ENCODE measurements around the gene CLDN18. TPM values are rescaled to one million over a fixed set of nuclear protein-coding genes. Genes with fewer than 3 reads are reported as not detected.

CLDN18 gene
- total and polyA plus RNA-seq, 2 of the 8 experiments (the other 6 are each of a cell fraction or from before 2014, with no cell fraction given) = not detected

- CTCF ChIA-PET (ENCODE audit: partially characterized antibody) = interaction anchor here (0.9 kb wide), 1 partner anchor 61 kb away, joined by 3 read pairs; no protein-coding TSS in a partner anchor
These were observed 21.6 kb downstream of the CLDN18 start for GRCh38 chr3:138031536-138031935.

More at GRCh38 chr3:138031536-138031935, 21.6 kb downstream of the CLDN18 start:
- POLR2A ChIA-PET (ENCODE audit: partially characterized antibody) = no interaction called here
- Histone ChIP-seq H2BK12ac (ENCODE audit: low read depth, low read length) (no peak overlapping the region), H3K79me1 (ENCODE audit: low read depth, low read length) (no peaks in the 10 kb centered on the region), H3K4ac (replicated peaks; ENCODE audit: insufficient read length, low read depth, low read length) (no peak overlapping the region), H3K27ac (ENCODE audit: low read depth, low read length) (no peak overlapping the region), H2BK5ac (ENCODE audit: low read depth, low read length) (no peak overlapping the region), H3K4me2 (ENCODE audit: insufficient read depth in 1 of 2, low read depth in 2 of 2, low read length in 2 of 2) (no peak overlapping the region), H3K79me2 (ENCODE audit: control insufficient read depth in 1 of 2, insufficient read depth in 2 of 2, low read length in 2 of 2) (no peaks in the 10 kb centered on the region), H2AK5ac (ENCODE audit: low read depth, low read length) (no peak overlapping the region), H3K9ac (replicated peaks in 1 of 4; ENCODE audit: extremely low read depth in 1 of 4, low read depth in 3 of 4, low read length in 3 of 4) (no peak overlapping the region), H3K23ac (ENCODE audit: insufficient read length) (no peak overlapping the region), H3K4me3 (ENCODE audit: extremely low read depth in 1 of 4, insufficient read depth in 2 of 4, low read depth in 3 of 4, low read length in 4 of 4) (no peak overlapping the region), H3K36me3 (ENCODE audit: control insufficient read depth in 2 of 4, insufficient read depth in 4 of 4, low read length in 3 of 4) (no peaks in the 10 kb centered on the region), H3K9me3 (ENCODE audit: insufficient read depth in 2 of 2, low read depth in 1 of 2, low read length in 1 of 2) (no peaks in the 10 kb centered on the region), H4K20me1 (replicated peaks in 1 of 2; ENCODE audit: control insufficient read depth in 1 of 2, insufficient read depth in 2 of 2, low read length in 2 of 2) (no peaks in the 10 kb centered on the region), H3K23me2 (ENCODE audit: low read depth, low read length) (no peaks in the 10 kb centered on the region), H4K91ac (replicated peaks; ENCODE audit: insufficient read length, low read length) (no peak overlapping the region), H3K56ac (replicated peaks; ENCODE audit: insufficient read length, low read depth, low read length) (no peak overlapping the region), H2BK20ac (ENCODE audit: low read length) (no peak overlapping the region), H3K27me3 (replicated peaks in 1 of 4; ENCODE audit: control insufficient read depth in 3 of 4, extremely low read depth in 1 of 4, insufficient read depth in 3 of 4, low read length in 3 of 4) (no peaks in the 10 kb centered on the region), H4K5ac (ENCODE audit: insufficient read length, low read depth, low read length) (no peak overlapping the region), H3K14ac (ENCODE audit: insufficient read length) (no peak overlapping the region), H3K18ac (ENCODE audit: extremely low read depth, low read length) (no peak overlapping the region), H2BK15ac (ENCODE audit: low read length) (no peak overlapping the region), H2BK120ac (replicated peaks; ENCODE audit: low read depth, low read length) (no peak overlapping the region), H3K4me1 (replicated peaks in 1 of 4; ENCODE audit: control insufficient read depth in 3 of 4, insufficient read depth in 4 of 4, low read length in 3 of 4) (no peaks in the 10 kb centered on the region), H2AFZ (ENCODE audit: low read length) (no peak overlapping the region), H4K8ac (ENCODE audit: extremely low read depth, insufficient read depth, low read length) (no peak overlapping the region)
- TF ChIP-seq, protein P1, sequence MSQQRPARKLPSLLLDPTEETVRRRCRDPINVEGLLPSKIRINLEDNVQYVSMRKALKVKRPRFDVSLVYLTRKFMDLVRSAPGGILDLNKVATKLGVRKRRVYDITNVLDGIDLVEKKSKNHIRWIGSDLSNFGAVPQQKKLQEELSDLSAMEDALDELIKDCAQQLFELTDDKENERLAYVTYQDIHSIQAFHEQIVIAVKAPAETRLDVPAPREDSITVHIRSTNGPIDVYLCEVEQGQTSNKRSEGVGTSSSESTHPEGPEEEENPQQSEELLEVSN (IDR thresholded peaks at IDR 0.05) = no peak
- WGBS, 2 experiments (ENCODE audit: extremely low coverage in 1 of 2, insufficient coverage in 1 of 2, insufficient read length in 1 of 2, insufficient replicate concordance in 2 of 2, low coverage in 1 of 2, low lambda C conversion rate in 2 of 2, missing lambda C conversion rate in 1 of 2) = 80% methylated on average over 3 of the region's 3 CpGs; no CpG with 5 or more reads in 1 of the 2 experiments
- FAIRE-seq (no peak), DNase-seq (ENCODE audit: low read depth in 1 of 2, low spot score in 2 of 2) (no peak)
